CD8-positive, alpha-beta memory T cell (primary cell): ENCODE results near the gene B2M. TPM values are rescaled to one million over a fixed set of nuclear protein-coding genes. Genes with fewer than 3 reads are reported as not detected.
"Not testable (repeated sequence)": the region's sequence is repeated elsewhere in the genome, so short reads cannot be mapped to it uniquely, and the experiment has no call there.

ENCODE experiments used
- CTCF ChIA-PET: fragments of 350-600 bp; sonication (Branson Sonifier 250); formaldehyde crosslinking; loops from one replicate; lab custom pipeline; 2021; ENCODE audit warnings: antibody characterized with exemption; lab: Charles Lee
- POLR2A ChIA-PET: fragments of 350-600 bp; sonication (Branson Sonifier 250); formaldehyde crosslinking; loops from one replicate; lab custom pipeline; 2021; ENCODE audit warnings: antibody characterized with exemption; lab: Charles Lee
- DNase-seq, 5 donors: peaks; one replicate each; pipeline versions ENCODE4 v3.0.0 to v3.0.0-alpha.2; 2020 to 2022; ENCODE audit warnings: mixed read lengths in 1 of 5
- H3K27ac ChIP-seq: one replicate; pipeline ENCODE4 v1.7.0; 2013; ENCODE audit warnings: low read depth, mild to moderate bottlenecking, low read length, moderate library complexity
- H3K27me3 ChIP-seq: 2 replicates; pipeline ENCODE4 v1.7.0; 2013; ENCODE audit warnings: low read length, mild to moderate bottlenecking; ENCODE audit not compliant: insufficient read depth, poor library complexity, severe bottlenecking
- H3K36me3 ChIP-seq: 2 replicates; pipeline ENCODE4 v1.7.0; 2013; ENCODE audit warnings: mild to moderate bottlenecking, low read length, moderate library complexity; ENCODE audit not compliant: insufficient read depth
- H3K4me1 ChIP-seq: 2 replicates; pipeline ENCODE4 v1.7.0; 2013; ENCODE audit warnings: mild to moderate bottlenecking, low read length, moderate library complexity; ENCODE audit not compliant: insufficient read depth
- H3K4me3 ChIP-seq: 2 replicates; pipeline ENCODE4 v1.7.0; 2013; ENCODE audit warnings: mild to moderate bottlenecking, low read length
- H3K9me3 ChIP-seq: 2 replicates; pipeline ENCODE4 v1.7.0; 2013; ENCODE audit warnings: mild to moderate bottlenecking, low read length
- H3K27ac Mint-ChIP-seq, 8 donors: one replicate each; pipeline ENCODE4 v1.8.0; 2020 to 2021; ENCODE audit warnings: mixed read lengths in 8 of 8, mild to moderate bottlenecking in 6 of 8, inconsistent platforms in 3 of 8, moderate library complexity in 3 of 8
- H3K27me3 Mint-ChIP-seq, 2 donors: one replicate each; pipeline ENCODE4 v1.8.0; 2020 to 2021; ENCODE audit warnings: mixed read lengths in 2 of 2, mild to moderate bottlenecking in 1 of 2, moderate library complexity in 1 of 2
- H3K36me3 Mint-ChIP-seq, 3 donors: one replicate each; pipeline ENCODE4 v1.8.0; 2020 to 2021; ENCODE audit warnings: mixed read lengths in 3 of 3, inconsistent platforms in 1 of 3, mild to moderate bottlenecking in 1 of 3
- H3K4me1 Mint-ChIP-seq, 3 donors: one replicate each; pipeline ENCODE4 v1.8.0; 2020 to 2021; ENCODE audit warnings: mixed read lengths in 3 of 3, inconsistent platforms in 1 of 3, mild to moderate bottlenecking in 1 of 3
- H3K4me3 Mint-ChIP-seq, 7 donors: one replicate each; pipeline ENCODE4 v1.8.0; 2020 to 2021; ENCODE audit warnings: mixed read lengths in 7 of 7, mild to moderate bottlenecking in 6 of 7, moderate library complexity in 4 of 7, inconsistent platforms in 2 of 7
- H3K9me3 Mint-ChIP-seq, 5 donors: one replicate each; pipeline ENCODE4 v1.8.0; 2020 to 2022; ENCODE audit warnings: mixed read lengths in 5 of 5, mild to moderate bottlenecking in 3 of 5, moderate library complexity in 2 of 5, inconsistent platforms in 1 of 5
- polyA plus RNA-seq: library from polyadenylated mRNA; unstranded; fragments of 300-500 nt; fragmentation: Illumina TruSeq; gene quantifications from one replicate; pipeline ENCODE4 v1.2.3, GENCODE V29; 2021
- total RNA-seq, 2 experiments: library from RNA; stranded (reverse); gene quantifications; one replicate each; pipeline ENCODE4 v1.2.3, GENCODE V29; 2021

The B2M gene
- total and polyA plus RNA-seq, 3 experiments from 2014 or later, result 4,597 to 38,920 (median 4,837) TPM

DNA sequence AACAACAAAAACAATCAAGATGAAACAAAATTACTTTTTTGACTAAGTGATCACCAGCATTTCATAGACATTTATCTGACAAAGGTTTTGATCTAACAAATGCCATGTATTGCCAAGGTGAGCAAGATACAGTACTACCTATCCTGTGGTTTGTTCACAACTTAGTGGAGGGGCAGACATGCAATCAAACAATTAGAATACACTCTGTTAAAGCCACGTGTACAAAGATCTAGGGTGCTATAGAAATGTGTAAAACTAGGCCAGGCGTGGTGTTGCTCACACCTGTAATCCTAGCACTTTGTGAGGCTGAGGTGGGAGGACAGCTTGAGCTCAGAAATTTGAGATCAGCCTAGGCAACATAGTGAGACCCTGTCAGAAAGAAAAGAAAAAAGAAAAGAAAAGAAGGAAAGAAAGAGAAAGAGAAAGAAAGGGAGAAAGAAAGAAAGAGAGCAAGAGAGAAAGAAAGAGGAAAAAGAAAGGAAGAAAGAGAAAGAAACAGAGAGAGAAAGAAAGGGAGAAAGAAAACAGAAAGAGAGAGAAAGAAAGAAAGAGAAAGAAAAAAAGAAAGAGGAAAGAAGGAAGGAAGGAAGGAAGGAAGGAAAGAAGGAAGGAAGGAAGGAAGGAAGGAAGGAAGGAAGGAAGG, 23.6 kb downstream of the B2M start:
- Histone ChIP-seq H3K4me3 (peak overlapping the region; percentile 62), H3K27ac (peak overlapping the region; percentile 70), H3K4me1 (peaks cover 79% of the 10 kb centered on the region), H3K9me3 (no peaks in the 10 kb centered on the region), H3K36me3 (no peaks in the 10 kb centered on the region), H3K27me3 (no peaks in the 10 kb centered on the region)
- peaks cover 0 to 18% (median 6%) of the 10 kb centered on the region in 3 donors for H3K36me3 Mint-ChIP-seq
- no peak for DNase-seq
- peak overlapping the region; percentile 53 to 91 (median 87) for H3K4me3 Mint-ChIP-seq
- H3K27me3 Mint-ChIP-seq, result peaks cover 0 to 2% of the 10 kb centered on the region in 2 donors
- ChIA-PET CTCF (interaction anchor here (1.2 to 16.5 kb wide), 7 partner anchors 7 to 156 kb away, joined by 3 to 271 read pairs (median 35); partner anchors contain the start of genes B2M, PATL2 and SPG11), POLR2A (interaction anchor here (0.5 to 14.5 kb wide), 5 partner anchors 7 to 225 kb away, joined by 4 to 728 read pairs (median 87); partner anchors contain the start of genes B2M, PATL2 and SPG11)
- H3K27ac Mint-ChIP-seq, result peak overlapping the region; percentile 84 to 99 (median 98)
- H3K4me1 Mint-ChIP-seq, result peaks cover 70 to 87% (median 85%) of the 10 kb centered on the region in 3 donors
- H3K9me3 Mint-ChIP-seq, result no peaks in the 10 kb centered on the region

DNA sequence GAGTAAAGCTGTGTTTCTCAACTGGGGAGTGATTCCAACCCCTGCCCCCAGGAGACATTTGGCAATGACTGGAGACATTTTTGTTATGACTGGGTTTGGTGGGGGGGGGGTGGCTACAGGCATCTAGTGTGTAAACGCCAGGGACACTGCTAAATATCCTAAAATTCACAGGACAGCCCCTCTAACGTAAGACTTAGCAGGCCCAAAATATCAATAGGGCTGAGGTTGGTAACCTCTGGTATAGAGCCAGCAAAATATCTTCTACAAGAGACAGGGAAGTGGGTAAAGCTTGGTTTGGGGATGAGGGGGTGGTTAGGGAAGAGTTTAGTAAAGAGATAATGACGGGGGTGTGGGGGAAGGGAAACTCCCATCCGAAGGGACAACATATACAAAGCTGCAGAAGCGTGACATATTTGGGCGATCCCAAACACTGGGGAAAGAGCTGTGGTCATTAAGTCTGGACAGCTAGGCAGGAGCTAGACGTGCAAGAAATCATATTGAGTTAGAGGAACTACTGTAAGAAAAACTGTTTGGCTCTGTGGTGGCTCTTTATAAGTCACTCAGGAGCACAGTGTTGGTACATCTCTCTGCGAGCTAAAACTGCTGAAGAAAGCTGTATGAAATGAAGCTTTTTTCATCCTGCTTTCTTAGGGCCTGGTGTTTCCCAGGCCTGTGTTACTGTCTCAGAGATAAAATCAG, 24.3 kb downstream of the B2M start:
- peaks cover 72% of the 10 kb centered on the region for H3K4me1 ChIP-seq
- Mint-ChIP-seq H3K27me3 (peaks cover 0 to 2% of the 10 kb centered on the region in 2 donors), H3K4me3 (peak overlapping the region; percentile 53 to 91 (median 87)), H3K9me3 (no peaks in the 10 kb centered on the region), H3K27ac (peak overlapping the region; percentile 84 to 99 (median 98)), H3K4me1 (peaks cover 69 to 86% (median 85%) of the 10 kb centered on the region in 3 donors), H3K36me3 (peaks cover 0 to 16% (median 6%) of the 10 kb centered on the region in 3 donors)
- H3K36me3 ChIP-seq, result no peaks in the 10 kb centered on the region
- no peaks in the 10 kb centered on the region for H3K9me3 ChIP-seq
- peak overlapping the region; percentile 62 for H3K4me3 ChIP-seq
- peak overlapping the region; percentile 70 for H3K27ac ChIP-seq
- peak in 1 of 5 donors; percentile 62 for DNase-seq
- CTCF ChIA-PET, result interaction anchor here (0.9 to 16.5 kb wide), 12 partner anchors 8 to 177 kb away, joined by 3 to 271 read pairs (median 7); partner anchors contain the start of genes B2M, PATL2 and SPG11
- H3K27me3 ChIP-seq, result no peaks in the 10 kb centered on the region
- POLR2A ChIA-PET, result interaction anchor here (0.5 to 14.5 kb wide), 10 partner anchors 8 to 311 kb away, joined by 3 to 728 read pairs (median 8); partner anchors contain the start of genes B2M, PATL2 and SPG11

DNA sequence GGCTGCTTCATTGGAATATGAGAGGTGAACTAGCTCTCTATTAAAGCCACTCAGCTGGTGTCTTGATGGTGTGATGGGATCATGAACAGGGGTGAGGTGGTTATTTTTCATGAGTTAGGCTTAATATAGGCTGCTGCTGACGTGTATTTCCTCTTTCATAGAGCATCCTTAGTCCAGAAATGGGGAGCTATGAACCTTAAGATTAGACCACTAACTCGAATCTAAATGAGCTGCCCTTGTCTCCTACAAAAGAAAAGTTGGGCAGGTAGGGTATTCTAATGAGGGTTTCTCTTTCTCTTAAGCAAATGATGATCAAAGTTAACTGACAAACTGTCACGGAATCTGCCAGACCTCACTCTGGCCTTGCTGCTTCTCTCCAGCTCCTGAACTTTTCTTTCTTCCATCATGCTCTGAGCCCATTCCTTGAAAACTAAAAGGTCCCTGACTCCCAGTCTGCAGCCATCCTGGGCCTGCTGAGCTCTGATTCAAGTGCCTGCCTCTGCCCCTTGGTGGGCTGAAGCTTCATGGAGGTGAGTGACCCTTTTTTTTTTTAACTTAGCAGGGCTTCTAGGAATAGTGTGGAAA, 25.0 kb downstream of the B2M start, which contains the start of gene TRIM69:
TSS of gene TRIM69 (plus strand) at position 348 of the 585 bp plus-strand sequence. CDS start at position 525, 177 bp downstream.
- peaks cover 64 to 80% (median 78%) of the 10 kb centered on the region in 3 donors for H3K4me1 Mint-ChIP-seq
- H3K4me1 ChIP-seq, result peaks cover 67% of the 10 kb centered on the region
- ChIA-PET POLR2A (interaction anchor here (0.6 to 14.5 kb wide), 8 partner anchors 8 to 312 kb away, joined by 3 to 728 read pairs (median 12); partner anchors contain the start of genes B2M, PATL2 and SPG11), CTCF (interaction anchor here (0.9 to 16.5 kb wide), 13 partner anchors 9 to 177 kb away, joined by 3 to 271 read pairs (median 6); partner anchors contain the start of genes B2M, PATL2 and SPG11)
- no peaks in the 10 kb centered on the region for H3K27me3 ChIP-seq
- peak within 1 kb of the TSS; percentile 70 for H3K27ac ChIP-seq
- peaks cover 0 to 2% of the 10 kb centered on the region in 2 donors for H3K27me3 Mint-ChIP-seq
- H3K36me3 Mint-ChIP-seq, result peaks cover 0 to 14% (median 6%) of the 10 kb centered on the region in 3 donors
- H3K9me3 ChIP-seq, result no peaks in the 10 kb centered on the region
- peak within 1 kb of the TSS; percentile 60 to 91 (median 87) for H3K4me3 Mint-ChIP-seq
- H3K4me3 ChIP-seq, result peak within 1 kb of the TSS; percentile 62
- no peaks in the 10 kb centered on the region for H3K36me3 ChIP-seq
- no peak for DNase-seq
- no peaks in the 10 kb centered on the region for H3K9me3 Mint-ChIP-seq
- H3K27ac Mint-ChIP-seq, result peak within 1 kb of the TSS; percentile 84 to 99 (median 98)

DNA sequence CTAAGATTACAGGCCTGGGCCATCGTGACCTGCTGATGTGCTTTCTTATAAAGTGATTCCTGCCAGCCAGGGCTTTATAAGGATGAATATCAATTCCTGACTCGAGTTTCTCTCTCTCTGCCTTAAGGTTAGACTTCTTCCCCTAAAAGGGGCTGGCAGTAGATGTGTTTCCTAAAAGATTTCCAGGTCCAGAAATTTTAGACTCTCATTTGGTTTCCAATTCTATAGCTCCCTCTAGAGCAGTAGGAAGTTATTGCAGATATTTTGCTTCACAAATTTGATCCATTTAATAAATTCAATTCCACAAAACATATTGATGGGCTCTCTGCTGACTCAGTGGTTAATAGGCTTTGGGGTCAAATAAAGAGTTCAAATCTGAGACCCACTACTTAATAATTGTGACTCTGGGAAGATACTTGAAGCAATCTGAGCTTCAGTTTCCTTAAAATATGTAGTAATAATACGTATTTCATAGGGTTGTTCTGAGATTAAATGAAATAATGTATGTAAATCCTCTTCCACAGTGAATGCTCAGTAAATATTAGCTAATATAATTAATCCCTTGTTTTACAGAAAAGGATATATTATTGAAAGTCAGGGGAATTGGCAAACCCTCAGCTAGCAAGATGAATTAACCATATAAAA, 27.1 kb downstream of the B2M start:
- Histone ChIP-seq H3K27me3 (no peaks in the 10 kb centered on the region), H3K9me3 (no peaks in the 10 kb centered on the region), H3K27ac (no peak overlapping the region), H3K36me3 (no peaks in the 10 kb centered on the region), H3K4me1 (peaks cover 54% of the 10 kb centered on the region), H3K4me3 (no peak overlapping the region)
- ChIA-PET POLR2A (interaction anchor here (0.6 to 14.5 kb wide), 8 partner anchors 11 to 284 kb away, joined by 3 to 728 read pairs (median 4); partner anchors contain the start of genes B2M, PATL2, SORD and SPG11), CTCF (interaction anchor here (0.8 to 16.5 kb wide), 20 partner anchors 8 to 160 kb away, joined by 3 to 271 read pairs (median 6); partner anchors contain the start of genes B2M, PATL2 and SPG11)
- Mint-ChIP-seq H3K4me1 (peaks cover 50 to 62% (median 60%) of the 10 kb centered on the region in 3 donors), H3K27me3 (peaks cover 0 to 2% of the 10 kb centered on the region in 2 donors), H3K36me3 (no peaks in the 10 kb centered on the region), H3K4me3 (peak overlapping the region; percentile 24 to 81 (median 51)), H3K27ac (peak overlapping the region; percentile 18 to 88 (median 81)), H3K9me3 (peaks cover 0 to 4% (median 0%) of the 10 kb centered on the region in 5 donors)
- DNase-seq, result peak in 2 of 5 donors; percentile 61 to 64

DNA sequence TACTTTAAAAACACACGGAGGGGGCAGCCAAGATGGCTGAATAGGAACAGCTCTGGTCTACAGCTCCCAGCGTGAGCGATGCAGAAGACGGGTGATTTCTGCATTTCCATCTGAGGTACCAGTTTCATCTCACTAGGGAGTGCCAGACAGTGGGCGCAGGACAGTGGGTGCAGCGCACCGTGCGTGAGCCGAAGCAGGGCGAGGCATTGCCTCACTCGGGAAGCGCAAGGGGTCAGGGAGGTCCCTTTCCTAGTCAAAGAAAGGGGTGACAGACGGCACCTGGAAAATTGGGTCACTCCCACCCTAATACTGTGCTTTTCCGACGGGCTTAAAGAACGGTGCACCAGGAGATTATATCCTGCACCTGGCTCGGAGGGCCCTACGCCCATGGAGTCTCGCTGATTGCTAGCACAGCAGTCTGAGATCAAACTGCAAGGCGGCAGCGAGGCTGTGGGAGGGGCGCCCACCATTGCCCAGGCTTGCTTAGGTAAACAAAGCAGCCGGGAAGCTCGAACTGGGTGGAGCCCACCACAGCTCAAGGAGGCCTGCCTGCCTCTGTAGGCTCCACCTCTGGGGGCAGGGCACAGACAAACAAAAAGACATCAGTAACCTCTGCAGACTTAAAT, 28.0 kb downstream of the B2M start:
- peak in 1 of 5 donors; percentile 66 for DNase-seq
- POLR2A ChIA-PET, result interaction anchor here (0.7 to 14.5 kb wide), 4 partner anchors 11 to 76 kb away, joined by 3 to 728 read pairs (median 87); partner anchors contain the start of genes B2M, PATL2 and SPG11
- Mint-ChIP-seq H3K4me3 (peak overlapping the region; percentile 56 to 87 (median 66)), H3K27ac (peak overlapping the region; percentile 47 to 92 (median 81)), H3K4me1 (peaks cover 46 to 55% (median 53%) of the 10 kb centered on the region in 3 donors)
- not testable (repeated sequence) for H3K27me3 ChIP-seq, H3K9me3 ChIP-seq, H3K27ac ChIP-seq, H3K9me3 Mint-ChIP-seq, H3K27me3 Mint-ChIP-seq, H3K36me3 Mint-ChIP-seq, H3K36me3 ChIP-seq, H3K4me3 ChIP-seq
- CTCF ChIA-PET, result interaction anchor here (0.8 to 16.5 kb wide), 15 partner anchors 9 to 161 kb away, joined by 3 to 271 read pairs (median 7); partner anchors contain the start of genes B2M, PATL2 and SPG11
- peaks cover 45% of the 10 kb centered on the region for H3K4me1 ChIP-seq

DNA sequence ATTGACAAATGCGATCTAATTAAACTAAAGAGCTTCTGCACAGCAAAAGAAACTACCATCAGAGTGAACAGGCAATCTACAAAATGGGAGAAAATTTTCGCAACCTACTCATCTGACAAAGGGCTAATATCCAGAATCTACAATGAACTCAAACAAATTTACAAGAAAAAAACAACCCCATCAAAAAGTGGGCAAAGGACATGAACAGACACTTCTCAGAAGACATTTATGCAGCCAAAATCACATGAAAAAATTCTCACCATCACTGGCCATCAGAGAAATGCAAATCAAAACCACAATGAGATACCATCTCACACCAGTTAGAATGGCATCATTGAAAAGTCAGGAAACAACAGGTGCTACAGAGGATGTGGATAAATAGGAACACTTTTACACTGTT, 32.1 kb downstream of the B2M start:
- H3K9me3 ChIP-seq, H3K4me3 ChIP-seq, H3K27me3 ChIP-seq, H3K27me3 Mint-ChIP-seq, CTCF ChIA-PET, H3K4me1 ChIP-seq, H3K27ac Mint-ChIP-seq, H3K36me3 ChIP-seq, H3K4me3 Mint-ChIP-seq, POLR2A ChIA-PET, H3K27ac ChIP-seq, DNase-seq: not testable (repeated sequence)
- Mint-ChIP-seq H3K4me1 (peaks cover 12 to 18% (median 17%) of the 10 kb centered on the region in 3 donors), H3K36me3 (peaks cover 0 to 14% (median 2%) of the 10 kb centered on the region in 3 donors), H3K9me3 (peaks cover 0 to 12% (median 7%) of the 10 kb centered on the region in 5 donors)
